Astrocyte (in vitro differentiated cells and primary cell): ENCODE data around the gene EML6. TPM values are rescaled to one million over a fixed set of nuclear protein-coding genes. Genes with fewer than 3 reads are reported as not detected.

Experiments used
- DNase-seq: peaks from one replicate; pipeline ENCODE4 v3.0.0-alpha.2; 2010; ENCODE audit warnings: low read depth
- FAIRE-seq: peaks from 2 replicates; lab custom pipeline; 2011; peaks lifted over from hg19 to GRCh38; lab: Jason Lieb, UNC
- H2AFZ ChIP-seq: 2 replicates; pipeline ENCODE4 v1.6.0; 2012; ENCODE audit warnings: low read depth, low read length, inconsistent platforms
- H3K27ac ChIP-seq: 2 replicates; pipeline ENCODE4 v1.5.1; 2011; ENCODE audit warnings: low read depth, low read length, inconsistent platforms
- H3K27me3 ChIP-seq: 2 replicates; pipeline ENCODE4 v1.6.0; 2011; ENCODE audit warnings: low read length, inconsistent platforms; ENCODE audit not compliant: insufficient read depth
- H3K36me3 ChIP-seq: 2 replicates; pipeline ENCODE4 v1.5.1; 2011; ENCODE audit warnings: low read length, inconsistent platforms; ENCODE audit not compliant: insufficient read depth
- H3K4me1 ChIP-seq: 2 replicates; pipeline ENCODE4 v1.5.1; 2011; ENCODE audit warnings: low read length, inconsistent platforms; ENCODE audit not compliant: insufficient read depth
- H3K4me2 ChIP-seq: 2 replicates; pipeline ENCODE4 v1.6.0; 2012; ENCODE audit warnings: low read length, inconsistent platforms
- H3K4me3 ChIP-seq: 2 replicates; pipeline ENCODE4 v1.5.1; 2011; ENCODE audit warnings: low read depth, mild to moderate bottlenecking, low read length, inconsistent platforms; ENCODE audit not compliant: insufficient read depth
- H3K79me2 ChIP-seq: 2 replicates; pipeline ENCODE4 v1.6.0; 2012; ENCODE audit warnings: mild to moderate bottlenecking, low read length, inconsistent platforms; ENCODE audit not compliant: insufficient read depth
- H3K9ac ChIP-seq: 2 replicates; pipeline ENCODE4 v1.6.0; 2012; ENCODE audit warnings: mild to moderate bottlenecking, low read length, inconsistent platforms
- H3K9me3 ChIP-seq: 2 replicates; pipeline ENCODE4 v1.5.1; 2012; ENCODE audit warnings: low read depth, mild to moderate bottlenecking, low read length, inconsistent platforms; ENCODE audit not compliant: insufficient read depth
- H4K20me1 ChIP-seq: 2 replicates; pipeline ENCODE4 v1.6.0; 2012; ENCODE audit warnings: low read length, inconsistent platforms; ENCODE audit not compliant: insufficient read depth
- H3K27ac Mint-ChIP-seq: one replicate; pipeline ENCODE4 v1.8.0; 2021; ENCODE audit warnings: mild to moderate bottlenecking, mixed read lengths; ENCODE audit not compliant: unreplicated experiment
- H3K27me3 Mint-ChIP-seq: one replicate; pipeline ENCODE4 v1.8.0; 2021; ENCODE audit warnings: low read depth, mixed read lengths; ENCODE audit not compliant: unreplicated experiment
- H3K36me3 Mint-ChIP-seq: one replicate; pipeline ENCODE4 v1.8.0; 2021; ENCODE audit warnings: low read depth, mixed read lengths; ENCODE audit not compliant: unreplicated experiment
- H3K4me1 Mint-ChIP-seq: one replicate; pipeline ENCODE4 v1.8.0; 2021; ENCODE audit warnings: low read depth, mixed read lengths; ENCODE audit not compliant: unreplicated experiment
- H3K4me3 Mint-ChIP-seq: one replicate; pipeline ENCODE4 v1.8.0; 2021; ENCODE audit warnings: mild to moderate bottlenecking, moderate library complexity, mixed read lengths; ENCODE audit not compliant: unreplicated experiment
- H3K9me3 Mint-ChIP-seq: one replicate; pipeline ENCODE4 v1.8.0; 2021; ENCODE audit warnings: mild to moderate bottlenecking, mixed read lengths; ENCODE audit not compliant: unreplicated experiment
- CTCF ChIP-seq: IDR thresholded peaks from 2 replicates; pipeline ENCODE4 v1.5.1; 2011; ENCODE audit warnings: low read depth, mild to moderate bottlenecking, inconsistent platforms, low read length, moderate library complexity; ENCODE audit not compliant: insufficient read depth
- EZH2 ChIP-seq: IDR thresholded peaks from 2 replicates; pipeline ENCODE4 v1.6.1; 2012; ENCODE audit warnings: mild to moderate bottlenecking, low read length, inconsistent platforms; ENCODE audit not compliant: insufficient read depth
- total RNA-seq: library from RNA; stranded (reverse); gene quantifications from 2 replicates; pipeline ENCODE4 v1.2.1, GENCODE V29; 2021

Gene EML6
- total RNA-seq, 1 donor from 2014 or later = 0.23 TPM

- Mint-ChIP-seq H3K4me3 (no peak overlapping the region), H3K9me3 (no peaks in the 10 kb centered on the region), H3K27ac (no peak overlapping the region), H3K36me3 (no peaks in the 10 kb centered on the region), H3K27me3 (peaks cover 16% of the 10 kb centered on the region), H3K4me1 (no peaks in the 10 kb centered on the region)
- H3K4me2 ChIP-seq = peak overlapping the region; percentile 96
- no peaks in the 10 kb centered on the region for H4K20me1 ChIP-seq
- no peaks in the 10 kb centered on the region for H3K36me3 ChIP-seq
- no peaks in the 10 kb centered on the region for H3K27me3 ChIP-seq
- peak overlapping the region; percentile 45 for H3K4me3 ChIP-seq
- H3K9me3 ChIP-seq = no peaks in the 10 kb centered on the region
- H3K9ac ChIP-seq = peak overlapping the region; percentile 50
- TF ChIP-seq CTCF = no peak
- TF ChIP-seq EZH2 = no peak
- H3K79me2 ChIP-seq = no peaks in the 10 kb centered on the region
- no peak overlapping the region for H3K27ac ChIP-seq
- DNase-seq (no peak), FAIRE-seq (no peak)
- H2AFZ ChIP-seq = peak overlapping the region; percentile 91
- no peaks in the 10 kb centered on the region for H3K4me1 ChIP-seq
These were observed 14.1 kb upstream of the EML6 start for GRCh38 chr2:54709336-54709809.

- no peak for TF ChIP-seq CTCF
- Mint-ChIP-seq H3K27me3 (peaks cover 16% of the 10 kb centered on the region), H3K4me3 (no peak overlapping the region), H3K9me3 (no peaks in the 10 kb centered on the region), H3K36me3 (no peaks in the 10 kb centered on the region), H3K27ac (no peak overlapping the region), H3K4me1 (no peaks in the 10 kb centered on the region)
- no peak overlapping the region for H3K4me3 ChIP-seq
- no peaks in the 10 kb centered on the region for H4K20me1 ChIP-seq
- no peak overlapping the region for H3K4me2 ChIP-seq
- H3K27me3 ChIP-seq = no peaks in the 10 kb centered on the region
- H3K36me3 ChIP-seq = no peaks in the 10 kb centered on the region
- no peaks in the 10 kb centered on the region for H3K9me3 ChIP-seq
- H3K4me1 ChIP-seq = no peaks in the 10 kb centered on the region
- H3K9ac ChIP-seq = no peak overlapping the region
- no peak for FAIRE-seq
- no peak overlapping the region for H3K27ac ChIP-seq
- no peaks in the 10 kb centered on the region for H3K79me2 ChIP-seq
- no peak overlapping the region for H2AFZ ChIP-seq
- no peak for DNase-seq
These were observed 13.2 kb upstream of the EML6 start for GRCh38 chr2:54710216-54710615.

GRCh38 chr2:54712516-54712915 is 10.9 kb upstream of the EML6 start:
- no peak overlapping the region for H2AFZ ChIP-seq
- no peaks in the 10 kb centered on the region for H3K79me2 ChIP-seq
- DNase-seq = no peak
- no peaks in the 10 kb centered on the region for H3K4me1 Mint-ChIP-seq
- no peak overlapping the region for H3K4me3 ChIP-seq
- no peaks in the 10 kb centered on the region for H3K36me3 Mint-ChIP-seq
- no peaks in the 10 kb centered on the region for H3K27me3 ChIP-seq
- no peak overlapping the region for H3K4me2 ChIP-seq
- no peak overlapping the region for H3K9ac ChIP-seq
- H3K4me3 Mint-ChIP-seq = no peak overlapping the region
- H3K27ac Mint-ChIP-seq = no peak overlapping the region
- H3K27ac ChIP-seq = no peak overlapping the region
- H3K27me3 Mint-ChIP-seq = peaks cover 14% of the 10 kb centered on the region
- H4K20me1 ChIP-seq = no peaks in the 10 kb centered on the region
- no peak for TF ChIP-seq EZH2
- no peak for TF ChIP-seq CTCF
- no peaks in the 10 kb centered on the region for H3K4me1 ChIP-seq
- H3K36me3 ChIP-seq = no peaks in the 10 kb centered on the region
- no peaks in the 10 kb centered on the region for H3K9me3 ChIP-seq
- peaks cover 2% of the 10 kb centered on the region for H3K9me3 Mint-ChIP-seq
- no peak for FAIRE-seq
